ENCODE results near the gene GFI1.

GFI1 gene

DNA sequence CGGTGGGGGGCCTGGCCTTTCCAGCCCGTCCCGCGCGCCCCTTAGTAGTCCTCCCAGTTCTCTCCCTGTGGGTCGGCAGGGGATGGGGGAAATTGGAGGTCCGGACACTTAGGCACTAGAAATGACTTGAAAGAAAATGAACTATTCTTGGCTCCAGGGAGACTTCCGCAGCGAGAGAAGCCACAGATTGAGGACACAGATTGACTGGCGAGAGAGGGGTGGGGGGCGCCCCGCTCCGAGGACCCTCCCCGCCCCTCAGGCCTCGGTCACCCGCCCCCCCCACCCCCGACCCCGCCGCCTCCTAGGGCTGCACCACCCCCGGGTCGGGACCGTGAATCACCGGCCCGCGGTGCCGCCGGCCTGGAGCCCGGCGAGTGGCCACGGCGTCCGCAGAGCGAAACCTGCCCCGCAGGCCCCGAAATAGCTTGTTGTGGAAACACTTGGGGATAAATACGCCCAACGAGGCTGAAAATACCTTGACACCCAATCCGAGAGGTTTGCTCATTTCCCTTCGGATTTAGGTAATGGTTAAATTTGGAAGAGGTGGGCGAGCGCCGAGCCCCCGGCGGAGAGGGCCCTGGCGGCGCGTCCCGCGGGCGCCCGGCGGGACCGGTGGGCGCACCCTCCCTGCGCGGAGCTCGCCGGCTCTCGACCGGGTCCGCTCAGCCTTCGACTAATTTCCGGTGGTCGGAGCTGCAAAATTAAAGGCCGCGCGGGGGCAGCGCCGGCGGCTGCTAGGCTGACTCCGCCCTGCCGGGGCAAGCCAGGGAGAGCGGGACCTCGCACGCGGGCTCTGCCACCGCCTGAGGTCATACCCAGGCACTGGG lies at the start of gene GFI1:
TSS of gene GFI1 (minus strand) at position 675 of the 827 bp plus-strand sequence. CDS start 3,438 bp downstream, outside the sequence.
- no peak for TF ChIP-seq CTCF (IDR thresholded peaks at IDR 0.05)

DNA sequence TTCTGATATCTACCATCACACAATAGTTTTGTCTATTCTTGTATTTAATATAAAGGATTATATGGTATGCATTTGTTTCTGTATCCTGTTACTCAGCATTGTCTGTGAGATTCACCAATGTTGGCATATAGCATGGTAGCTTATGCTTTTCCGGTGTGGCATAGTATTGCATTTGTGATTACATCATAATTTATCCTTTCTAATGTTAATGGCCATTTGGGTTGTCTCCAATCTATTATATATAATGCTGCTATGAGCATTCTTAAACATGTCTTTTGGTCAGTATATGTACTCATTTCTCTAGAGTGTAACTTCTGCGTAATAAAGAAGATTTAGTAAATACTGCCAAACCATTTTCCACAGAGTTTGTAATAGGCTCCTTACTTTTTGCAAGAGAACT lies 40.9 kb upstream of the GFI1 start:
- no peak for TF ChIP-seq CTCF (IDR thresholded peaks at IDR 0.05)

GRCh38 chr1:92519043-92519442 lies 32.3 kb upstream of the GFI1 start:
- TF ChIP-seq CTCF (IDR thresholded peaks at IDR 0.05) = no peak

GRCh38 chr1:92516574-92516973 lies 29.8 kb upstream of the GFI1 start:
- TF ChIP-seq CTCF (IDR thresholded peaks at IDR 0.05) = no peak

DNA sequence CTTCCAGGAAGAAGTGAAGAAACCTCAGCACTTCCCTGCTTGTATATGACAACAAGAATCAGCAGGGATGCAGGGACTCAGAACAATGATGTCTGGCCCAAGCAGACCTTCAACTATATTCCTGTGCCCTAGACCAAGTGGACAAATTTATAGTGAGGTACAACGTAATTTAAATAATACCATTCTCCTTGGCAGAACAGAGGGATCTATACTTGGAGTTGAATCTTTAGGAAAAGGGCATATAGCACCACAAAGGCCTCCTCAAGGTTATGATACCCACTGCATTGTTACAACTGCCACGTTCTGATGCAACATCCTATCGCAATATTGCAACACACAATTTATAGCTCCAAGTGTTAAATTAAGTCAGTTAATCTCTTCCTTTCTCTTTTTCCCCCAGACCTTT lies 29.1 kb upstream of the GFI1 start:
- TF ChIP-seq CTCF (IDR thresholded peaks at IDR 0.05) = no peak

GRCh38 chr1:92511541-92511940 lies 24.8 kb upstream of the GFI1 start:
- TF ChIP-seq CTCF (IDR thresholded peaks at IDR 0.05) = no peak

- TF ChIP-seq CTCF (IDR thresholded peaks at IDR 0.05) = no peak
These were observed 22.9 kb upstream of the GFI1 start for GRCh38 chr1:92509619-92510018.

Measured in LNCAP (cell line).